Iris pigment epithelial cell (primary cell): ENCODE data around the gene RSF1.
A peak's percentile ranks its signal among the peaks of the same experiment; 100 is the strongest.
"Not testable (repeated sequence)": the region's sequence is repeated elsewhere in the genome, so short reads cannot be mapped to it uniquely, and the experiment has no call there.

Experiments
- DNase-seq: peaks from one replicate; pipeline ENCODE4 v3.0.0-alpha.2; 2011; ENCODE audit warnings: low read depth

The RSF1 gene, protein sequence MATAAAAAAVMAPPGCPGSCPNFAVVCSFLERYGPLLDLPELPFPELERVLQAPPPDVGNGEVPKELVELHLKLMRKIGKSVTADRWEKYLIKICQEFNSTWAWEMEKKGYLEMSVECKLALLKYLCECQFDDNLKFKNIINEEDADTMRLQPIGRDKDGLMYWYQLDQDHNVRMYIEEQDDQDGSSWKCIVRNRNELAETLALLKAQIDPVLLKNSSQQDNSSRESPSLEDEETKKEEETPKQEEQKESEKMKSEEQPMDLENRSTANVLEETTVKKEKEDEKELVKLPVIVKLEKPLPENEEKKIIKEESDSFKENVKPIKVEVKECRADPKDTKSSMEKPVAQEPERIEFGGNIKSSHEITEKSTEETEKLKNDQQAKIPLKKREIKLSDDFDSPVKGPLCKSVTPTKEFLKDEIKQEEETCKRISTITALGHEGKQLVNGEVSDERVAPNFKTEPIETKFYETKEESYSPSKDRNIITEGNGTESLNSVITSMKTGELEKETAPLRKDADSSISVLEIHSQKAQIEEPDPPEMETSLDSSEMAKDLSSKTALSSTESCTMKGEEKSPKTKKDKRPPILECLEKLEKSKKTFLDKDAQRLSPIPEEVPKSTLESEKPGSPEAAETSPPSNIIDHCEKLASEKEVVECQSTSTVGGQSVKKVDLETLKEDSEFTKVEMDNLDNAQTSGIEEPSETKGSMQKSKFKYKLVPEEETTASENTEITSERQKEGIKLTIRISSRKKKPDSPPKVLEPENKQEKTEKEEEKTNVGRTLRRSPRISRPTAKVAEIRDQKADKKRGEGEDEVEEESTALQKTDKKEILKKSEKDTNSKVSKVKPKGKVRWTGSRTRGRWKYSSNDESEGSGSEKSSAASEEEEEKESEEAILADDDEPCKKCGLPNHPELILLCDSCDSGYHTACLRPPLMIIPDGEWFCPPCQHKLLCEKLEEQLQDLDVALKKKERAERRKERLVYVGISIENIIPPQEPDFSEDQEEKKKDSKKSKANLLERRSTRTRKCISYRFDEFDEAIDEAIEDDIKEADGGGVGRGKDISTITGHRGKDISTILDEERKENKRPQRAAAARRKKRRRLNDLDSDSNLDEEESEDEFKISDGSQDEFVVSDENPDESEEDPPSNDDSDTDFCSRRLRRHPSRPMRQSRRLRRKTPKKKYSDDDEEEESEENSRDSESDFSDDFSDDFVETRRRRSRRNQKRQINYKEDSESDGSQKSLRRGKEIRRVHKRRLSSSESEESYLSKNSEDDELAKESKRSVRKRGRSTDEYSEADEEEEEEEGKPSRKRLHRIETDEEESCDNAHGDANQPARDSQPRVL (N-terminal part only)

DNA sequence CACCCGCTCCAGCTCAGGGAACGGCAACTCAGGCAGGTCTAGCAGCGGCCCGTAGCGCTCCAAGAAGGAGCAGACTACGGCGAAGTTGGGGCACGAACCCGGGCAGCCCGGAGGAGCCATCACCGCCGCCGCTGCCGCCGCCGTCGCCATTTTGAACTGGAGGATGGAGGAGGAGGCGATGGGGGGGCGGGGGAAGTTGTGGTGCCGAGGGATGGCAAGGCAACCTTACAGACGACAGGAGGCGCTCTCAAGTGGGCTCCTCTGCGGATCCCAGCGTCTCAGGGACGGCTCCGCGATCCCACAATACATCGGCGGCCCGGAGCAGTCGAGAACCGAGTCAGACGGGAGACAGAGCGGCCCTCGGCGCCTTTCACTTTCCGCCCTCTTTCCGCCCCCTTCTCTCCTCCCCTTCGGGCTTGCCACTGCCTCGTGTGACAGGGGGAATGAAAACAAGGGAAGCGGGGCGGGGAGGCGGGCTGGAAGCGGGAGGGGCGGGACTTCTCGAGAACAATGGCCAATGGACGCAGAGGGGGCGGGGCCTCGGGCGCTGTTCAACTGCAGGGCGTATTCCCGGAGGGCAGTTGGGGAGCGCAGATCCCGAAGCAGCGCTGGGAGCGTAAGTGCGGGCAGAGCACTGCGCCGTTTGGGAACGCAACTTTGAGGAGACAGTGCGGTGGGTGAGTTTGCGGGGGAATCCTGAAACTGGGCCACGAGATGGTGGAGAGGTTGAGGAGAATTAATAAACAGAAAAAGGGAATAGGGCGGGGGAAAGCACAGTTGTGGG is at the start of gene RSF1, which contains the start of gene AAMDC:
RSF1 (minus strand) TSS at position 158 of the 784 bp plus-strand sequence; CDS start at position 150, 8 bp downstream.
AAMDC (plus strand) TSS at position 580 of the 784 bp plus-strand sequence. CDS start 21,353 bp downstream, outside the sequence.
- DNase-seq, result peak; percentile 99

GRCh38 chr11:77868744-77869143 is 48.2 kb upstream of the RSF1 start:
- no peak for DNase-seq

DNA sequence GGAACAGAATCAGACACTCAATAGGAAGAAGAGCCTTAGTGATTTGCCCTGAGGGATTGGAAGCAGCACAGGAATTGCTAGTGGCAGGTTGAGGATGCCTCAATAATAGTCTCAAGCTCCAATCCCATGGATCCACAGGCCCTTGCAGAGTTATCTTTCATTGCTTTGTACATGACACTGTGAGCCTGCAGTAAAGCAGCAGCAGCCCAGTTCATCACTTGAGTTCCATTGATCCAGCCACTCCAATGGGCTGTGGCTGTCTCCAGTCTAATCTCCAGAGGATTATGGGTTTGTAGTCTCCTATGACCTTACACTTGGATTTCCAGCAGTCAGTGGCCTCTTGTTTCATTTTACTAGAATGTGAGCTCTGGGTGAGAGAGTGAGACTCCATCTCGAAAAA is 45.8 kb upstream of the RSF1 start:
- no peak for DNase-seq

DNA sequence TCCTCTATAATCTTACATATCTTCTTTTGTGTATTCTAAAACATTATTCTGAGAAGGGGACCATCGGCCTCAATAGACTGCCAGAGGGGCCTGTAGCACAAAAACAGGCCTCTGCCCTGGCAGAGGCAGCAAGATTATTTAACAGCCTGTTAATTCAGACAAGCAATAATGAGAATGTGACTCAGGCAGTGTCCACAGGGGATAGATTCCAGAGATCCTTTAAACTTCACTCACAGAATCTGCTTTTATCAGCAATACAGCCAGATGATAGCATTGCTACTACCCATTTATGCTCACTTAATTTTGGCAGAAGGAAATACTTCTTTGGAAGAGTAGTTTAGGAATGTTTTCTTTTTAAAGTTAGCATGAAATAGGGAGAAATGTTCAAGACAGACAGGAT is 45.3 kb upstream of the RSF1 start:
- DNase-seq, result peak; percentile 25

- DNase-seq, result not testable (repeated sequence)
These were observed 40.9 kb upstream of the RSF1 start for GRCh38 chr11:77861444-77861843.

DNA sequence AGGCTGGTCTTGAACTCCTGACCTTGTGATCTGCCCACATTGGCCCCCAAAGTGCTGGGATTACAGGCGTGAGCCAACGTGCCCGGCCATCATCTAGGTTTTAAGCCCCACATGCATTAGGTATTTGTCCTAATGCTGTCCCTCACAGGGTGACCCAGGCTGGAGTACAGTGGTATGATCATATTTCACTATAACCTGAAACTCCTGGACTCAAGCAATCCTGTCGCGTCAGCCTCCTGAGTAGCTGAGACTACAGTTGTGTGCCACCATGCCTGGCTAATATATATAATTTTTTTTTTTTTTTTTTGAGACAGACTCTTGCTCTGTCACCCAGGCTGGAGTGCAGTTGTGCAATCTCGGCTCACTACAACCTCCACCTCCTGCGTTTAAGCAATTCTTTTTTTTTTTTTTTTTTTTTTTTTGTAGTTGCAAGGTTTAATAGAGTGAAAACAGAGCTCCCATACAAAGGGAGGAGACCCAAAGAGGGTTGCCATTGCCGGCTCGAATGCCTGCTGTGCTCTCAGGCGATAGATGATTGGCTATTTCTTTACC is 37.5 kb upstream of the RSF1 start:
- not testable (repeated sequence) for DNase-seq

- no peak for DNase-seq
These were observed 34.3 kb upstream of the RSF1 start for GRCh38 chr11:77854838-77855237.

DNA sequence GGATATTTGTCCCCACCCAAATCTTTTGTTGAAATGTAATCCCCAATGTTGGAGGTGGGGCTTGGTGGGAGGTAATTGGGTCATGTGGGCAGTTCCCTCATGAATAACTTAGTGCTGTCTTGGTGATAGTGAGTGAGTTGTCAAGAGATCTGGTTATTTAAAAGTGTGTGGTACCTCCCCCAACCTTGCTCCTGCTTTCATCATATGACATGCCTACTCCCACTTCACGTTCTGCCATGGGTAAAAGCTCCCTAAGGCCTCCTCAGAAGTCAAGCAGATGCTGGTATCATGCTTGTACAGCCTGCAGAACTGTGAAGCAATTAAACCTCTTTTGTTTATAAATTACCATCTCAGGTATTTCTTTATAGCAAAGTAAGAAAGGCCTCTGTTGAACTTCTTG is 31.0 kb upstream of the RSF1 start:
- DNase-seq, result no peak

- not testable (repeated sequence) for DNase-seq
These were observed 23.2 kb upstream of the RSF1 start for GRCh38 chr11:77843700-77844099.

GRCh38 chr11:77842441-77843121 is 22.1 kb upstream of the RSF1 start:
- peak; percentile 69 for DNase-seq

- no peak for DNase-seq
These were observed 12.8 kb upstream of the RSF1 start for GRCh38 chr11:77833302-77833701.

- DNase-seq, result no peak
These were observed 8.4 kb upstream of the RSF1 start for GRCh38 chr11:77828926-77829325.

DNA sequence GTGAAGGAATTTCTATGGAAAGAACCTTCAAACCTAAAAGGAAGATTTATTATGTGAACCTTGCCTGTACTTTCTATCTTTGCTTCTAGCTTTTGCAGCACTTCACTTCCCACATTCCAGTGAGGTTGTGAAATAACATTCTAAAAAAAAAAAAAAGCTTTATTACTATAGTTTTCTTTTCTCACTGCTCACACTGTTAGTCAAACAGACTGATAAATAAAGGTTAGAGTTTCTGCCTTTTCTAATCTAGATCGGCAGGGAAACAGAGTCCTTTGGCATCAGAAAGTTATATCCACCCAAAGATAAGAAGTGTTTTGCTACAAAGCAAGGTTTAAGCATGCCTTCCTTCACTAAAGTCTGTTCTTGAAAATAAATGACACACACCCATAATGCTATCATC is 3.3 kb upstream of the RSF1 start:
- DNase-seq, result peak; percentile 62

- not testable (repeated sequence) for DNase-seq
These were observed 1.6 kb upstream of the RSF1 start for GRCh38 chr11:77822126-77822525.

GRCh38 chr11:77821349-77821851 is 878 bp upstream of the RSF1 start:
- DNase-seq, result peak; percentile 45

- DNase-seq, result peak; percentile 40
These were observed 479 bp downstream of the RSF1 start for GRCh38 chr11:77819921-77820564.

DNA sequence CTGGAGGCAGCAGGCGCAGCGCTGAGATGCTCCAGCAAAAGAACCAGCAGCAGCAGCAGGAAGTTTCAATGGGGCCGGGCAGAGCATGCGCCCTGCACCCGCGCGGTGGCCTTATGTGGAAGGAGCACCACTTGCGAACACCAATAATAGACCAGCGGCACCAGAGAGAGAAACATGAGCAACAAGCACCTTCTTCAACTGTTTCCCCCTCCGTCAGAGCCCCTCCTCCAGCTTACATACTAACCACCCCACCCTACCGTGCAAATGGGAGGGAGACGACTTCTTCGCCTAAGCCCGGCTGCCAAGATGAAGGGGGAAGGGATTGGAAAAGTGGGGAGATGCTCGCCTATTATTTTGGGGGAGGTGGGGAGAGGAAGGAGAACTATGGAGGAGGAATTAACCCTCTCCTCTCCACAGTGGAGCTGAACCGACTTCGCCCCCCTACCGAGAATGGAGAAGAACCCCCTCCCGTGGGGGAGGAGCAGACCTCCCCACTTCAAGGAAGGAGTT is 1.1 kb downstream of the RSF1 start:
- DNase-seq, result peak; percentile 95

- DNase-seq, result no peak
These were observed 5.1 kb downstream of the RSF1 start for GRCh38 chr11:77815459-77815858.

GRCh38 chr11:77814848-77815247 is 5.7 kb downstream of the RSF1 start:
- DNase-seq, result no peak
